Upper lobe of left lung (tissue), 4 donors: ENCODE data around the gene PTPRG.

ENCODE experiments used
- CTCF ChIP-seq, 6 experiments: fragments of 450-650 bp in 4 of 6; fragments of 200-600 bp in 2 of 6; sonication (generic) in 2 of 6; IDR thresholded peaks; one replicate each; pipeline ENCODE4 v1.5.1; 2016 to 2019; ENCODE audit warnings: antibody characterized with exemption in 6 of 6
- POLR2A ChIP-seq, 4 donors: fragments of 450-650 bp; IDR thresholded peaks; one replicate each; pipeline ENCODE4 v1.5.1; 2016 to 2017; ENCODE audit warnings: antibody characterized with exemption in 4 of 4, mild to moderate bottlenecking in 2 of 4
- POLR2AphosphoS5 ChIP-seq, 2 donors: sonication (generic); formaldehyde crosslinking; IDR thresholded peaks; one replicate each; pipeline ENCODE4 v1.5.1; 2017; ENCODE audit warnings: antibody characterized with exemption in 2 of 2

- TF ChIP-seq CTCF (IDR thresholded peaks at IDR 0.05) (no peak), POLR2AphosphoS5 (IDR thresholded peaks at IDR 0.05) (no peak), POLR2A (IDR thresholded peaks at IDR 0.05) (no peak)
These were observed 663.7 kb downstream of the PTPRG start for GRCh38 chr3:62225051-62225450.
